Astrocyte (in vitro differentiated cells and primary cell): ENCODE measurements around the gene GEN1. TPM values are rescaled to one million over a fixed set of nuclear protein-coding genes. Genes with fewer than 3 reads are reported as not detected.
A peak's percentile ranks its signal among the peaks of the same experiment; 100 is the strongest.

ENCODE experiments used
- DNase-seq: peaks from one replicate; pipeline ENCODE4 v3.0.0-alpha.2; 2010; ENCODE audit warnings: low read depth
- FAIRE-seq: peaks from 2 replicates; lab custom pipeline; 2011; peaks lifted over from hg19 to GRCh38; lab: Jason Lieb, UNC
- H2AFZ ChIP-seq: 2 replicates; pipeline ENCODE4 v1.6.0; 2012; ENCODE audit warnings: low read depth, low read length, inconsistent platforms
- H3K27ac ChIP-seq: 2 replicates; pipeline ENCODE4 v1.5.1; 2011; ENCODE audit warnings: low read depth, low read length, inconsistent platforms
- H3K27me3 ChIP-seq: 2 replicates; pipeline ENCODE4 v1.6.0; 2011; ENCODE audit warnings: low read length, inconsistent platforms; ENCODE audit not compliant: insufficient read depth
- H3K36me3 ChIP-seq: 2 replicates; pipeline ENCODE4 v1.5.1; 2011; ENCODE audit warnings: low read length, inconsistent platforms; ENCODE audit not compliant: insufficient read depth
- H3K4me1 ChIP-seq: 2 replicates; pipeline ENCODE4 v1.5.1; 2011; ENCODE audit warnings: low read length, inconsistent platforms; ENCODE audit not compliant: insufficient read depth
- H3K4me2 ChIP-seq: 2 replicates; pipeline ENCODE4 v1.6.0; 2012; ENCODE audit warnings: low read length, inconsistent platforms
- H3K4me3 ChIP-seq: 2 replicates; pipeline ENCODE4 v1.5.1; 2011; ENCODE audit warnings: low read depth, mild to moderate bottlenecking, low read length, inconsistent platforms; ENCODE audit not compliant: insufficient read depth
- H3K79me2 ChIP-seq: 2 replicates; pipeline ENCODE4 v1.6.0; 2012; ENCODE audit warnings: mild to moderate bottlenecking, low read length, inconsistent platforms; ENCODE audit not compliant: insufficient read depth
- H3K9ac ChIP-seq: 2 replicates; pipeline ENCODE4 v1.6.0; 2012; ENCODE audit warnings: mild to moderate bottlenecking, low read length, inconsistent platforms
- H3K9me3 ChIP-seq: 2 replicates; pipeline ENCODE4 v1.5.1; 2012; ENCODE audit warnings: low read depth, mild to moderate bottlenecking, low read length, inconsistent platforms; ENCODE audit not compliant: insufficient read depth
- H4K20me1 ChIP-seq: 2 replicates; pipeline ENCODE4 v1.6.0; 2012; ENCODE audit warnings: low read length, inconsistent platforms; ENCODE audit not compliant: insufficient read depth
- H3K27ac Mint-ChIP-seq: one replicate; pipeline ENCODE4 v1.8.0; 2021; ENCODE audit warnings: mild to moderate bottlenecking, mixed read lengths; ENCODE audit not compliant: unreplicated experiment
- H3K27me3 Mint-ChIP-seq: one replicate; pipeline ENCODE4 v1.8.0; 2021; ENCODE audit warnings: low read depth, mixed read lengths; ENCODE audit not compliant: unreplicated experiment
- H3K36me3 Mint-ChIP-seq: one replicate; pipeline ENCODE4 v1.8.0; 2021; ENCODE audit warnings: low read depth, mixed read lengths; ENCODE audit not compliant: unreplicated experiment
- H3K4me1 Mint-ChIP-seq: one replicate; pipeline ENCODE4 v1.8.0; 2021; ENCODE audit warnings: low read depth, mixed read lengths; ENCODE audit not compliant: unreplicated experiment
- H3K4me3 Mint-ChIP-seq: one replicate; pipeline ENCODE4 v1.8.0; 2021; ENCODE audit warnings: mild to moderate bottlenecking, moderate library complexity, mixed read lengths; ENCODE audit not compliant: unreplicated experiment
- H3K9me3 Mint-ChIP-seq: one replicate; pipeline ENCODE4 v1.8.0; 2021; ENCODE audit warnings: mild to moderate bottlenecking, mixed read lengths; ENCODE audit not compliant: unreplicated experiment
- EZH2 ChIP-seq: IDR thresholded peaks from 2 replicates; pipeline ENCODE4 v1.6.1; 2012; ENCODE audit warnings: mild to moderate bottlenecking, low read length, inconsistent platforms; ENCODE audit not compliant: insufficient read depth
- total RNA-seq: library from RNA; stranded (reverse); gene quantifications from 2 replicates; pipeline ENCODE4 v1.2.1, GENCODE V29; 2021
- TF ChIP-seq, protein P1 (sequence below): IDR thresholded peaks from 2 replicates; pipeline ENCODE4 v1.5.1; 2011; ENCODE audit warnings: low read depth, mild to moderate bottlenecking, inconsistent platforms, low read length, moderate library complexity; ENCODE audit not compliant: insufficient read depth

Gene GEN1
- total RNA-seq, 1 donor from 2014 or later, result 9.1 TPM

DNA sequence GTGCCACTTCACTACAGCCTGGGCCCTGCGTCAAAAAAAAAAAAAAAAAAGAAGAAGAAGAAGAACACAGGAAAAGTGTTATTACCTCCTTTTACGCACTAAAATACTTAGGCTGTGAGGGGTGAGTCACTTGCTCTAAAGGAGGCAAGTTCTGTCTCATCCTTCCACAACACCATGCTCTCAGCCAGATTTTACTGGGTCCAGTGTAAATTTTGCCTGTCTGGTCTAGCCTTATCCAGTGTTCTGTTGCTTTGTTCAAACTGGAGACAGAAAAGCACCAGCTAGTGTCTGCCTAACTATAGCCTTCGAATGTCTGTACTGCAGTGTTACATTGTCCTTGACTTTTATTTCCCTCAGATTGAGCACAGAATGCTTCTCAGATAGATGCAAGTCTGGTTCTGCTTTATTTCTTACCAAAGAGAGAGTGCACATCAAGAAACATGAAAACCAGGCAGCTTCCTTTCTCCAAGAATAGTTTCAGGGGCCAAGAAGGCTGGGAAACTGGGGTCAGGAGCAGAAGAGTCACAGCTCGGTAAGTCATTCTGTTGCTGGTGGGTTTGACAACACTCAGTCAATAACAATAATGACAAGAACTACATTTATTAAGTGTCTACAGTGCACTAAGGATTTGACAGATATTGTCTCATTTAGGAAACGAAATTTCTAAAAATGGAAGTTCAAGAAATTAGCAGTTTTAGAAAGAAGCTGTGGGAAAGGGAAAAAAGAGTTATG, 59.2 kb downstream of the GEN1 start:
- H3K4me2 ChIP-seq, result peak overlapping the region; percentile 40
- Mint-ChIP-seq H3K27ac (peak overlapping the region; percentile 80), H3K9me3 (no peaks in the 10 kb centered on the region), H3K27me3 (no peaks in the 10 kb centered on the region), H3K4me3 (no peak overlapping the region), H3K36me3 (no peaks in the 10 kb centered on the region), H3K4me1 (peaks cover 27% of the 10 kb centered on the region)
- TF ChIP-seq, protein P1, sequence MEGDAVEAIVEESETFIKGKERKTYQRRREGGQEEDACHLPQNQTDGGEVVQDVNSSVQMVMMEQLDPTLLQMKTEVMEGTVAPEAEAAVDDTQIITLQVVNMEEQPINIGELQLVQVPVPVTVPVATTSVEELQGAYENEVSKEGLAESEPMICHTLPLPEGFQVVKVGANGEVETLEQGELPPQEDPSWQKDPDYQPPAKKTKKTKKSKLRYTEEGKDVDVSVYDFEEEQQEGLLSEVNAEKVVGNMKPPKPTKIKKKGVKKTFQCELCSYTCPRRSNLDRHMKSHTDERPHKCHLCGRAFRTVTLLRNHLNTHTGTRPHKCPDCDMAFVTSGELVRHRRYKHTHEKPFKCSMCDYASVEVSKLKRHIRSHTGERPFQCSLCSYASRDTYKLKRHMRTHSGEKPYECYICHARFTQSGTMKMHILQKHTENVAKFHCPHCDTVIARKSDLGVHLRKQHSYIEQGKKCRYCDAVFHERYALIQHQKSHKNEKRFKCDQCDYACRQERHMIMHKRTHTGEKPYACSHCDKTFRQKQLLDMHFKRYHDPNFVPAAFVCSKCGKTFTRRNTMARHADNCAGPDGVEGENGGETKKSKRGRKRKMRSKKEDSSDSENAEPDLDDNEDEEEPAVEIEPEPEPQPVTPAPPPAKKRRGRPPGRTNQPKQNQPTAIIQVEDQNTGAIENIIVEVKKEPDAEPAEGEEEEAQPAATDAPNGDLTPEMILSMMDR, result no peak
- no peak for TF ChIP-seq EZH2
- peaks cover 3% of the 10 kb centered on the region for H3K4me1 ChIP-seq
- no peaks in the 10 kb centered on the region for H3K9me3 ChIP-seq
- no peaks in the 10 kb centered on the region for H3K27me3 ChIP-seq
- H3K79me2 ChIP-seq, result no peaks in the 10 kb centered on the region
- H3K9ac ChIP-seq, result no peak overlapping the region
- H2AFZ ChIP-seq, result peak overlapping the region; percentile 19
- DNase-seq (peak; percentile 26), FAIRE-seq (no peak)
- no peaks in the 10 kb centered on the region for H4K20me1 ChIP-seq
- peak overlapping the region; percentile 3 for H3K27ac ChIP-seq
- no peak overlapping the region for H3K4me3 ChIP-seq
- no peaks in the 10 kb centered on the region for H3K36me3 ChIP-seq

DNA sequence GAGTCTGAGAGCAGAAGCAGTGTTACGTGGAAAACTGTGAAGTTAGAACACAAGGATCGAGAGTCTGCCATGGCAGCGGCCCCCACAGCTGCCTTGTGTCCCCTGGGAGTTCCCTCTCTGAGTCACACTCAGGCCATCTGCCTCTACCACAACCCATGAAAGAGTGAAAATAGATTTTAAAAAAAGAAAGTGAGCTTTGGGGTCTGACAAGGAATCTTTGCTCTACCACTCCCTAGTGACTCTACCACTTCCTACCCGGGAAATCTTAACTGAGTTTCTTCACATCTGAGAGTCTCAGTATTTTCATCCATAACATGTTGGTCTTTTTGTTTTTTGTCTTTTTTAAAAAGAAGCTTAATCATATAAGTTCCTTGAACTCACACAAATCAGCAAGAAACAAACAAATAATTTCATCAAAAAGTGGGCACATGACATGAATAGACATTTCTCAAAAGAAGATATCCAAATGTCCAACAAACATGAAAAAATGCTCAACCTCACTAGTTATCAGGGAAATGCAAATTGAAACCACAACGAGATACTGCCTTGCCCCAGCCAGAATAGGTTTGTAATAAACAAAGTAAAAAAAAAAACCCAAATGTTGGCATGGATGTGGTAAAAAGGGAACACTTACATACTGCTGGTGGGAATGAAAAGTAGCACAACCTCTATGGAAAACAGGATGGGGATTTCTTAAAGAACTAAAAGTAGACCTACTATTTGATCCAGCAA, 60.0 kb downstream of the GEN1 start:
- Histone ChIP-seq H3K9me3 (no peaks in the 10 kb centered on the region), H3K9ac (no peak overlapping the region), H3K27ac (no peak overlapping the region), H3K4me1 (peaks cover 3% of the 10 kb centered on the region), H2AFZ (no peak overlapping the region), H3K4me3 (no peak overlapping the region), H4K20me1 (no peaks in the 10 kb centered on the region), H3K4me2 (peak overlapping the region; percentile 40), H3K27me3 (no peaks in the 10 kb centered on the region), H3K79me2 (no peaks in the 10 kb centered on the region), H3K36me3 (no peaks in the 10 kb centered on the region)
- FAIRE-seq (no peak), DNase-seq (no peak)
- Mint-ChIP-seq H3K27ac (peak overlapping the region; percentile 80), H3K27me3 (no peaks in the 10 kb centered on the region), H3K4me3 (no peak overlapping the region), H3K9me3 (no peaks in the 10 kb centered on the region), H3K36me3 (no peaks in the 10 kb centered on the region), H3K4me1 (peaks cover 27% of the 10 kb centered on the region)
- TF ChIP-seq, protein P1, result no peak
- TF ChIP-seq EZH2, result no peak
